ENCODE measurements around the gene BLVRA.
A peak's percentile ranks its signal among the peaks of the same experiment; 100 is the strongest.

The BLVRA gene

DNA sequence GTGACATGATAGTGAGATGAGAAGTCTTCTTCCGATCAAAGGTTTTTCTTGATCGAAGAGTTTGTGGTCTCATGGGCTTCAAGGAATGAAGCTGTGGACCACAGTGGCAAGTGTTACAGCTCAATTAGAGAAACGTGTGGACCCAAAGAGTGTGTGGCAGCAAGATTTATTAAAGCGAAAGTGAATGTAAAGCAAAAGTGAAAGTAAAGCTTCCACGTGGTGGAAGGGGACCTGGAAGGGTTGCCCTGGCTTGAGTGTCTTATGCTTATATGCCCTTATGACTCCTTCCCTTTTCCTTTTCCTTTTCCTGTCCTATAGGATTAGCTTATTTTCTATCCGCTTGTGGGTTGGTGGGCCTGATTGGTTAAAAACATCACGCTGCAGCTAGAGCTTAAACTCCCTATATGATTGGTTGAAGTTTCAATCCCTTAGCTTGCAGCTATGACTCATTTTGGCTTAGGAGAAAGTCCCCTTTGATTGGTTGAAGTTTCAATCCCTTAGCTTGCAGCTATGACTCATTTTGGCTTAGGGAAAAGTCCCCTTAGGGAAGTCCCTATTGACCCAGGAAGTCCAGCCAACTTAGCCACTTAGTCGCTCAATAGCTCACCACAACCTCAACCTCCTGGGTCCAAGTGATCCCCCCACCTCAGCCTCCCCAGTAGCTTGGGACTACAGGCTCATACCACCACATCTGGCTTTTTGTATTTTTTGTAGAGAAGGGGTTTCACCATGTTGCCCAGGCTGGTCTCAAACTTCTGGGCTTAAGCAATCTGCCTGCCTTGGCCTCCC, 76.2 kb downstream of the BLVRA start:
- in situ Hi-C loops (cut with HindIII; ENCODE audit: low pct_ligation_motif_present, low pct_unique_long_range_greater_than_20kb, low sequenced_read_pairs): loop anchor here (25.0 kb wide), 1 partner anchor 247 kb away; the partner anchor contains the start of gene STK17A
- DNase-seq: peak; percentile 64

GRCh38 chr7:43838201-43838658, 79.8 kb downstream of the BLVRA start:
- in situ Hi-C loops (cut with HindIII; ENCODE audit: low pct_ligation_motif_present, low pct_unique_long_range_greater_than_20kb, low sequenced_read_pairs): loop anchor here (25.0 kb wide), 1 partner anchor 251 kb away; the partner anchor contains the start of gene STK17A
- DNase-seq: no peak

DNA sequence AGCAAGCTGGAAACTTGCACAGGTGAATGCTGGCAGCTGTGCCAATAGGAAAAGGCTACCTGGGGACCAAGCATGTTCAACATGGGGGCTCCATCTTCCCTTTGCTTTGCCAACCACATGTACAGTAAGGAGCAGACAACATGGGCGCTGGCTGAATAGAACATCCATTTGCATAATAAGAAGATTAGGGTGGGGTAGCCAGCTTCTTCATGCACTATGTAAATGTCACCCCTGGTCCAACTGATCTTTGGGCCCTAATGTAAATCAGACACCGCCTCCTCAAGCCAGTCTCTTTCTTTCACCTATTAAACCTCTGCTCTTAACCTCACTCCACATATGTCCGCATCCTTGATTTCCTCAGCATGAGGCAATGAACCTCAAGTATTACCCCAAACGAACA, 84.8 kb downstream of the BLVRA start:
- in situ Hi-C loops (cut with HindIII; ENCODE audit: low pct_ligation_motif_present, low pct_unique_long_range_greater_than_20kb, low sequenced_read_pairs): loop anchor here (25.0 kb wide), 1 partner anchor 256 kb away; the partner anchor contains the start of gene STK17A
- DNase-seq: no peak

GRCh38 chr7:43844257-43844656, 85.8 kb downstream of the BLVRA start:
- no peak for DNase-seq
- in situ Hi-C loops (cut with HindIII; ENCODE audit: low pct_ligation_motif_present, low pct_unique_long_range_greater_than_20kb, low sequenced_read_pairs): loop anchor here (25.0 kb wide), 1 partner anchor 257 kb away; the partner anchor contains the start of gene STK17A

GRCh38 chr7:43844662-43845061, 86.2 kb downstream of the BLVRA start:
- no peak for DNase-seq
- in situ Hi-C loops (cut with HindIII; ENCODE audit: low pct_ligation_motif_present, low pct_unique_long_range_greater_than_20kb, low sequenced_read_pairs): loop anchor here (25.0 kb wide), 1 partner anchor 257 kb away; the partner anchor contains the start of gene STK17A

- in situ Hi-C loops (cut with HindIII; ENCODE audit: low pct_ligation_motif_present, low pct_unique_long_range_greater_than_20kb, low sequenced_read_pairs): loop anchor here (25.0 kb wide), 1 partner anchor 260 kb away; the partner anchor contains the start of gene STK17A
- DNase-seq: no peak
Measured at GRCh38 chr7:43847496-43847895, 89.0 kb downstream of the BLVRA start.

DNA sequence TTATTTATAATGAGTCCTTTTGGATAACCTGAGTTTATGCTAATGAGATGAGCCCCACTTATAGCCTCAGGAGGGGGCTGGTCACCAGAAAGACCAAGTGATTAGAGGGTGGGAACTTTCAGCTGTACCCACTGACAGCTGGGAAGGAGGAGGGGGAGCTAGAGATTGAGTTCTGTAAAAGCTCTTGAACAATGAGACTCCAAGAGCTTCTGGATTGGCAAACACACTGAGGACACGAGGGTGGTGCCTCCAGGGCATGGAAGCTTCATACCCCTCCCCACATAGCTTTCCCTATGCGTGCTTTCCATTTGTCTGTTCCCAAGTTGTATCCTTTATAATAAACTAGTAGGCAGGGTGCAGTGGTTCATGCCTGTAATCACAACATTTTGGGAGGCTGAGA, 90.6 kb downstream of the BLVRA start:
- in situ Hi-C loops (cut with HindIII; ENCODE audit: low pct_ligation_motif_present, low pct_unique_long_range_greater_than_20kb, low sequenced_read_pairs): loop anchor here (25.0 kb wide), 1 partner anchor 262 kb away; the partner anchor contains the start of gene STK17A
- no peak for DNase-seq

GRCh38 chr7:43850348-43851116, 92.1 kb downstream of the BLVRA start:
- no peak for DNase-seq
- in situ Hi-C loops (cut with HindIII; ENCODE audit: low pct_ligation_motif_present, low pct_unique_long_range_greater_than_20kb, low sequenced_read_pairs): no loop called here

DNA sequence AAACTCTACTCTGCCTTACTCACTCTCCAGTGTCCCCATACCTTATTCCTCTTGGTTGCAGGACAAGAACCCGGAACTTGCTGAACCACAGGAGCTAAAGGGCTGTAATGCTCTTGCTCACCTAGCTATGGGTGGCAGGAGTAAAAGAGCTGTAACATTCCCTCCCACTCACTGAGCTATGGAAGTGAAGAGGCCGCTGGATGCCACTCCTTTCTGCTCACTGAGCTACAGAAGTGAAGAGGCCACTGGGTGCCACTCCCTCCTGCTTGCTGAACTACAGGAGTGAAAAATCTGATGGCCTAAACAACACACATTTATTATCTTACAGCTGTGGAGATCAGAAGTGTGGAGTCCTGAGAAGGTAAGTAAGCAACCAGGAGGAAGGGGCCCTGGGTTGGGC, 93.3 kb downstream of the BLVRA start:
- in situ Hi-C loops (cut with HindIII; ENCODE audit: low pct_ligation_motif_present, low pct_unique_long_range_greater_than_20kb, low sequenced_read_pairs): no loop called here

DNA sequence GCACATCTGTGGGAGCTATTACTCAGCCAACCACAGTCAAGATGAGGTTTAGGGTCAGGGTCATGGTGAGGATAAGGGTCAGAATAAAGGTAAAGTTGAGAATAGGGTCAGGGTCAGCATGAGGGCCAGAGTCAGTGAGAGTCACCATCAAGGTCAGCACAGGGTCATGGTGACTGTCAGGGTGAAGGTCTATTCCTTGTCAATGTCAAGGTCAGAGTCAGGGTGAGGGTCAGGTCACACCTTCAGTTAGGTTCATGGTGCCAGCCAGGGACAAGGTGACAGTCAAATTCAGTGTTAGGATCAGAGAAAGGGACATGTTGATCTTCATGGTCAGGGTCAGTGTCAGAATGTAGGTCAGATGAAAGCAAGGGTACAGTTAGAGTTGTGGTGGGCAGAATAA, 96.7 kb downstream of the BLVRA start:
- in situ Hi-C loops (cut with HindIII; ENCODE audit: low pct_ligation_motif_present, low pct_unique_long_range_greater_than_20kb, low sequenced_read_pairs): no loop called here
- DNase-seq: no peak

More for the DNA sequence above, 93.3 kb downstream of the BLVRA start:
- no peak for DNase-seq

- no peak for DNase-seq
- in situ Hi-C loops (cut with HindIII; ENCODE audit: low pct_ligation_motif_present, low pct_unique_long_range_greater_than_20kb, low sequenced_read_pairs): no loop called here
Measured at GRCh38 chr7:43856316-43856715, 97.8 kb downstream of the BLVRA start.

Measured in ACHN (cell line).